GM19468 (cell line): ENCODE measurements around the gene TATDN3.
"Not testable (repeated sequence)": the region's sequence is repeated elsewhere in the genome, so short reads cannot be mapped to it uniquely, and the experiment has no call there.

Source experiments
- ATAC-seq: cut with Tn5 transposase; IDR thresholded peaks from one replicate; pipeline ENCODE4 v1.9.1; 2021; ENCODE audit warnings: mild to moderate bottlenecking, moderate library complexity, moderate number of reproducible peaks; ENCODE audit not compliant: unreplicated experiment; ENCODE audit errors: extremely low read depth

The TATDN3 gene

GRCh38 chr1:212825798-212826452 lies 34.2 kb downstream of the TATDN3 start:
- ATAC-seq, result no peak

GRCh38 chr1:212827171-212827776 lies 35.6 kb downstream of the TATDN3 start:
- no peak for ATAC-seq

- no peak for ATAC-seq
These were observed 36.2 kb downstream of the TATDN3 start for GRCh38 chr1:212827831-212828278.

- ATAC-seq, result no peak
These were observed 36.7 kb downstream of the TATDN3 start for GRCh38 chr1:212828395-212828794.

GRCh38 chr1:212833211-212834207 lies 41.8 kb downstream of the TATDN3 start:
- peak; percentile 65 for ATAC-seq

- no peak for ATAC-seq
These were observed 46.5 kb downstream of the TATDN3 start for GRCh38 chr1:212838145-212838544.

GRCh38 chr1:212844521-212844920 lies 52.8 kb downstream of the TATDN3 start:
- ATAC-seq, result not testable (repeated sequence)

- ATAC-seq, result no peak
These were observed 55.9 kb downstream of the TATDN3 start, which contains the start of gene SPATA45 for GRCh38 chr1:212847549-212847948. TSS of gene SPATA45 (minus strand) at chr1:212847649. CDS start at chr1:212836149, 11,500 bp downstream.

GRCh38 chr1:212852105-212852688 lies 60.5 kb downstream of the TATDN3 start:
- ATAC-seq, result no peak

GRCh38 chr1:212853658-212854057 lies 62.0 kb downstream of the TATDN3 start:
- no peak for ATAC-seq

- ATAC-seq, result no peak
These were observed 65.1 kb downstream of the TATDN3 start for GRCh38 chr1:212856755-212857154.

- peak; percentile 92 for ATAC-seq
These were observed 66.3 kb downstream of the TATDN3 start, which contains the start of gene FLVCR1 for GRCh38 chr1:212857992-212858460. TSS of gene FLVCR1 (plus strand) at chr1:212858275. CDS start at chr1:212858453, 178 bp downstream.

- no peak for ATAC-seq
These were observed 67.0 kb downstream of the TATDN3 start for GRCh38 chr1:212858461-212859265.

- ATAC-seq, result no peak
These were observed 69.3 kb downstream of the TATDN3 start for GRCh38 chr1:212860713-212861581.

- ATAC-seq, result no peak
These were observed 70.5 kb downstream of the TATDN3 start for GRCh38 chr1:212862111-212862690.

- ATAC-seq, result not testable (repeated sequence)
These were observed 71.7 kb downstream of the TATDN3 start for GRCh38 chr1:212863345-212863744.

- no peak for ATAC-seq
These were observed 72.5 kb downstream of the TATDN3 start for GRCh38 chr1:212864201-212864600.
